Vagina (tissue), 2 donors: Measurements from ENCODE around the gene ZNF385B. TPM values are rescaled to one million over a fixed set of nuclear protein-coding genes. Genes with fewer than 3 reads are reported as not detected.

Experiments
- DNase-seq, 2 donors: peaks; one replicate each; pipeline ENCODE4 v3.0.0-alpha.2; 2017; ENCODE audit errors: extremely low spot score in 2 of 2
- H3K27ac ChIP-seq: fragments of 200-600 bp; sonication (generic); one replicate; pipeline ENCODE4 v1.5.1; 2019
- H3K27me3 ChIP-seq: fragments of 200-600 bp; sonication (generic); one replicate; pipeline ENCODE4 v1.5.1; 2019
- H3K36me3 ChIP-seq, 2 donors: fragments of 200-600 bp; sonication (generic); one replicate each; pipeline ENCODE4 v1.5.1; 2017 to 2019
- H3K4me1 ChIP-seq: fragments of 200-600 bp; sonication (generic); one replicate; pipeline ENCODE4 v1.5.1; 2019
- H3K4me3 ChIP-seq, 2 donors: fragments of 200-600 bp; sonication (generic); 1 replicate in 1 of 2; 2 replicates in 1 of 2; pipeline ENCODE4 v1.5.1; 2016 to 2019
- H3K9me3 ChIP-seq: fragments of 200-600 bp; sonication (generic); one replicate; pipeline ENCODE4 v1.5.1; 2019
- CTCF ChIP-seq, 3 experiments: fragments of 450-650 bp in 2 of 3; fragments of 200-600 bp in 1 of 3; sonication (generic) in 1 of 3; IDR thresholded peaks; one replicate each; pipeline ENCODE4 v1.5.1; 2017 to 2019; ENCODE audit warnings: antibody characterized with exemption in 3 of 3, mild to moderate bottlenecking in 2 of 3, moderate library complexity in 2 of 3
- POLR2A ChIP-seq, 2 donors: fragments of 450-650 bp; IDR thresholded peaks; one replicate each; pipeline ENCODE4 v1.6.1; 2017; ENCODE audit warnings: antibody characterized with exemption in 2 of 2, mild to moderate bottlenecking in 2 of 2, moderate library complexity in 2 of 2
- POLR2AphosphoS5 ChIP-seq, 2 donors: sonication (generic); formaldehyde crosslinking; IDR thresholded peaks; one replicate each; pipeline ENCODE4 v1.9.0; 2017; ENCODE audit warnings: antibody characterized with exemption in 2 of 2, mild to moderate bottlenecking in 2 of 2, low read depth in 1 of 2; ENCODE audit not compliant: insufficient read depth in 1 of 2
- intact Hi-C: fragments of 100-400 bp; cut with DNase I; formaldehyde crosslinking; loops from one replicate; pipeline ENCODE4 v1.15.1; 2023
- total RNA-seq: library from RNA; depleted of rRNA; stranded (reverse); fragments of >200 nt; gene quantifications from one replicate; pipeline ENCODE4 v1.2.3, GENCODE V29; 2016

ZNF385B gene
- total RNA-seq, 1 donor from 2014 or later, result 11.5 TPM

GRCh38 chr2:179822540-179822939, 38.9 kb downstream of the ZNF385B start:
- Histone ChIP-seq H3K4me3 (no peak overlapping the region), H3K27ac (no peak overlapping the region), H3K36me3 (no peaks in the 10 kb centered on the region), H3K27me3 (no peaks in the 10 kb centered on the region), H3K4me1 (no peaks in the 10 kb centered on the region), H3K9me3 (no peaks in the 10 kb centered on the region)
- intact Hi-C loops, result no loop called here
- TF ChIP-seq POLR2AphosphoS5 (IDR thresholded peaks at IDR 0.05; ENCODE audit: insufficient read depth in 1 of 2, low read depth in 1 of 2), result no peak
- no peak for TF ChIP-seq POLR2A (IDR thresholded peaks at IDR 0.05)
- TF ChIP-seq CTCF (IDR thresholded peaks at IDR 0.05), result no peak
- no peak for DNase-seq

GRCh38 chr2:179818546-179818945, 42.9 kb downstream of the ZNF385B start:
- no peak for TF ChIP-seq POLR2A (IDR thresholded peaks at IDR 0.05)
- TF ChIP-seq POLR2AphosphoS5 (IDR thresholded peaks at IDR 0.05; ENCODE audit: insufficient read depth in 1 of 2, low read depth in 1 of 2), result no peak
- TF ChIP-seq CTCF (IDR thresholded peaks at IDR 0.05), result no peak
- intact Hi-C loops, result no loop called here

GRCh38 chr2:179817181-179817841, 44.1 kb downstream of the ZNF385B start:
- intact Hi-C loops, result no loop called here
- no peak for DNase-seq
- Histone ChIP-seq H3K27me3 (no peaks in the 10 kb centered on the region), H3K36me3 (no peaks in the 10 kb centered on the region), H3K4me1 (no peaks in the 10 kb centered on the region), H3K4me3 (no peak overlapping the region), H3K27ac (no peak overlapping the region), H3K9me3 (no peaks in the 10 kb centered on the region)
- TF ChIP-seq CTCF (IDR thresholded peaks at IDR 0.05) (no peak), POLR2A (IDR thresholded peaks at IDR 0.05) (no peak)

More at GRCh38 chr2:179818546-179818945, 42.9 kb downstream of the ZNF385B start:
- no peak overlapping the region for H3K4me3 ChIP-seq
- H3K27ac ChIP-seq, result no peak overlapping the region
- no peaks in the 10 kb centered on the region for H3K27me3 ChIP-seq
- DNase-seq, result no peak
- no peaks in the 10 kb centered on the region for H3K9me3 ChIP-seq
- H3K4me1 ChIP-seq, result no peaks in the 10 kb centered on the region
- H3K36me3 ChIP-seq, result no peaks in the 10 kb centered on the region

- no peaks in the 10 kb centered on the region for H3K36me3 ChIP-seq
- H3K27me3 ChIP-seq, result no peaks in the 10 kb centered on the region
- TF ChIP-seq POLR2AphosphoS5 (IDR thresholded peaks at IDR 0.05; ENCODE audit: insufficient read depth in 1 of 2, low read depth in 1 of 2), result no peak
- TF ChIP-seq CTCF (IDR thresholded peaks at IDR 0.05), result no peak
- no peak for TF ChIP-seq POLR2A (IDR thresholded peaks at IDR 0.05)
- no peaks in the 10 kb centered on the region for H3K9me3 ChIP-seq
- intact Hi-C loops, result no loop called here
- H3K27ac ChIP-seq, result no peak overlapping the region
- no peak for DNase-seq
- H3K4me3 ChIP-seq, result no peak overlapping the region
- H3K4me1 ChIP-seq, result no peaks in the 10 kb centered on the region
Observed at GRCh38 chr2:179814050-179814449, 47.4 kb downstream of the ZNF385B start.

GRCh38 chr2:179812501-179812900, 48.9 kb downstream of the ZNF385B start:
- H3K36me3 ChIP-seq, result no peaks in the 10 kb centered on the region
- no peaks in the 10 kb centered on the region for H3K4me1 ChIP-seq
- H3K27me3 ChIP-seq, result no peaks in the 10 kb centered on the region
- no peak for TF ChIP-seq CTCF (IDR thresholded peaks at IDR 0.05)
- no peak for TF ChIP-seq POLR2A (IDR thresholded peaks at IDR 0.05)
- TF ChIP-seq POLR2AphosphoS5 (IDR thresholded peaks at IDR 0.05; ENCODE audit: insufficient read depth in 1 of 2, low read depth in 1 of 2), result no peak
- H3K27ac ChIP-seq, result no peak overlapping the region
- no peak for DNase-seq
- H3K4me3 ChIP-seq, result no peak overlapping the region
- no peaks in the 10 kb centered on the region for H3K9me3 ChIP-seq
- intact Hi-C loops, result no loop called here
